SK-N-SH (cell line): ENCODE measurements around the gene NDFIP1. TPM values are rescaled to one million over a fixed set of nuclear protein-coding genes. Genes with fewer than 3 reads are reported as not detected.

Source experiments
- CTCF ChIA-PET: fragments of 300-600, 350-600 bp; formaldehyde crosslinking; extraction: SDS; loops from one replicate; lab custom pipeline; 2021; lab: Yijun Ruan, JAX
- POLR2A ChIA-PET: fragments of 350-600 bp; sonication (Branson Sonifier 250); formaldehyde crosslinking; extraction: SDS; loops from one replicate; lab custom pipeline; 2020; ENCODE audit warnings: antibody characterized with exemption, inconsistent platforms; lab: Yijun Ruan, JAX
- DNase-seq: peaks from one replicate; pipeline ENCODE4 v3.0.0; 2012
- H2AFZ ChIP-seq: fragments of 200-600 bp; sonication (generic); 2 replicates; pipeline ENCODE4 v1.8.1; 2016; ENCODE audit warnings: antibody characterized with exemption, mild to moderate bottlenecking, low read depth
- H3F3A ChIP-seq: fragments of 200-600 bp; sonication (generic); replicated peaks from 2 replicates; pipeline ENCODE3; 2016; ENCODE audit warnings: antibody characterized with exemption, mild to moderate bottlenecking; ENCODE audit not compliant: insufficient read depth
- H3K27ac ChIP-seq, 2 experiments: fragments of 200-500 bp in 1 of 2; fragments of 200-600 bp in 1 of 2; sonication (Bioruptor generic) in 1 of 2; sonication (generic), shearing (Covaris generic) in 1 of 2; 2 replicates each; pipeline versions ENCODE4 v1.5.1 to v1.6.1; 2014 to 2016; ENCODE audit warnings: low read depth in 2 of 2, inconsistent platforms in 1 of 2, low read length in 1 of 2, mild to moderate bottlenecking in 1 of 2, mixed read lengths in 1 of 2
- H3K27me3 ChIP-seq: fragments of 200-600 bp; sonication (generic), shearing (Covaris generic); 2 replicates; pipeline ENCODE4 v1.6.1; 2016; ENCODE audit warnings: mixed run types; ENCODE audit not compliant: insufficient read depth
- H3K36me3 ChIP-seq, 2 experiments: fragments of 200-500 bp in 1 of 2; fragments of 200-600 bp in 1 of 2; sonication (Bioruptor generic) in 1 of 2; sonication (generic) in 1 of 2; replicated peaks in 1 of 2; 2 replicates each; pipeline versions ENCODE3 to v1.5.1; 2014 to 2016; ENCODE audit warnings: low read length in 1 of 2, mild to moderate bottlenecking in 1 of 2; ENCODE audit not compliant: insufficient read depth in 2 of 2, control insufficient read depth in 1 of 2
- H3K4me1 ChIP-seq, 2 experiments: fragments of 200-500 bp in 1 of 2; fragments of 200-600 bp in 1 of 2; sonication (Bioruptor generic) in 1 of 2; sonication (generic), shearing (Covaris generic) in 1 of 2; 2 replicates each; pipeline versions ENCODE4 v1.5.1 to v1.6.1; 2014 to 2016; ENCODE audit warnings: low read depth in 1 of 2, low read length in 1 of 2, mixed run types in 1 of 2; ENCODE audit not compliant: insufficient read depth in 2 of 2, control insufficient read depth in 1 of 2
- H3K4me2 ChIP-seq: fragments of 200-600 bp; sonication (generic), shearing (Covaris generic); 2 replicates; pipeline ENCODE4 v1.6.1; 2017; ENCODE audit warnings: mixed run types
- H3K4me3 ChIP-seq, 2 experiments: fragments of 200-500 bp in 1 of 2; fragments of 200-600 bp in 1 of 2; sonication (Bioruptor generic) in 1 of 2; sonication (generic), shearing (Covaris generic) in 1 of 2; 2 replicates each; pipeline versions ENCODE4 v1.5.1 to v1.8.1; 2014 to 2016; ENCODE audit warnings: low read depth in 2 of 2, inconsistent platforms in 1 of 2, low read length in 1 of 2, mild to moderate bottlenecking in 1 of 2, mixed read lengths in 1 of 2, moderate library complexity in 1 of 2
- H3K79me2 ChIP-seq: fragments of 200-600 bp; sonication (generic); 2 replicates; pipeline ENCODE4 v1.8.1; 2017; ENCODE audit warnings: mild to moderate bottlenecking; ENCODE audit not compliant: insufficient read depth
- H3K9ac ChIP-seq: fragments of 200-600 bp; sonication (generic); 2 replicates; pipeline ENCODE4 v1.6.1; 2017; ENCODE audit warnings: mixed run types
- H3K9me2 ChIP-seq: fragments of 200-600 bp; sonication (generic); 2 replicates; pipeline ENCODE4 v1.6.1; 2017; ENCODE audit warnings: mixed run types
- H3K9me3 ChIP-seq: fragments of 200-600 bp; sonication (generic); 2 replicates; pipeline ENCODE4 v1.6.1; 2017; ENCODE audit warnings: mixed run types, mild to moderate bottlenecking, moderate library complexity
- H4K20me1 ChIP-seq: fragments of 200-600 bp; sonication (generic); 2 replicates; pipeline ENCODE4 v1.6.1; 2017; ENCODE audit warnings: mild to moderate bottlenecking, mixed run types; ENCODE audit not compliant: insufficient read depth
- CHD2 ChIP-seq: fragments of 150-350 bp; IDR thresholded peaks from 2 replicates; pipeline ENCODE4 v1.6.1; 2018; ENCODE audit warnings: low read length; ENCODE audit not compliant: partially characterized antibody
- EP300 ChIP-seq, 2 experiments: IDR thresholded peaks; 2 replicates each; pipeline versions ENCODE4 v1.4.0 to v1.6.1; 2012; ENCODE audit warnings: borderline replicate concordance in 1 of 2, low read depth in 1 of 2, low read length in 1 of 2
- FOSL2 ChIP-seq: IDR thresholded peaks from 2 replicates; pipeline ENCODE4 v1.4.0; 2012; ENCODE audit warnings: low read depth, mild to moderate bottlenecking, moderate library complexity, borderline replicate concordance
- FOXJ3 ChIP-seq: sonication (generic); formaldehyde crosslinking; IDR thresholded peaks from 2 replicates; pipeline ENCODE4 v1.5.1; 2020; ENCODE audit warnings: mild to moderate bottlenecking, missing genetic modification reagents
- FOXM1 ChIP-seq: IDR thresholded peaks from 2 replicates; pipeline ENCODE4 v1.4.0; 2012; ENCODE audit warnings: low read depth, mild to moderate bottlenecking
- JUND ChIP-seq: IDR thresholded peaks from 2 replicates; pipeline ENCODE4 v1.4.0; 2012
- MXI1 ChIP-seq: IDR thresholded peaks from 2 replicates; pipeline ENCODE4 v1.6.1; 2012; ENCODE audit warnings: mild to moderate bottlenecking, low read depth, low read length, improper control_type of control experiment
- NRF1 ChIP-seq: IDR thresholded peaks from 2 replicates; pipeline ENCODE4 v1.6.1; 2012; ENCODE audit warnings: low read depth, mild to moderate bottlenecking, low read length
- PBX3 ChIP-seq: IDR thresholded peaks from 2 replicates; pipeline ENCODE4; 2012
- POLR2AphosphoS5 ChIP-seq: IDR thresholded peaks from 2 replicates; pipeline ENCODE4 v1.6.1; 2012; ENCODE audit warnings: low read depth, low read length
- RAD21 ChIP-seq: IDR thresholded peaks from 2 replicates; pipeline ENCODE4 v1.6.1; 2012; ENCODE audit warnings: mild to moderate bottlenecking, low read length
- RCOR1 ChIP-seq: fragments of 150-350 bp; IDR thresholded peaks from 2 replicates; pipeline ENCODE4 v1.6.1; 2017; ENCODE audit warnings: antibody characterized with exemption, low read length
- RFX5 ChIP-seq: IDR thresholded peaks from 2 replicates; pipeline ENCODE4 v1.6.1; 2012; ENCODE audit warnings: mild to moderate bottlenecking, improper control_type of control experiment, low read length
- SIN3A ChIP-seq: IDR thresholded peaks from 2 replicates; pipeline ENCODE4 v1.6.1; 2012; ENCODE audit warnings: low read depth, mild to moderate bottlenecking, low read length, moderate library complexity, borderline replicate concordance
- SMC3 ChIP-seq: IDR thresholded peaks from 2 replicates; pipeline ENCODE4 v1.6.1; 2012; ENCODE audit warnings: low read depth, low read length, improper control_type of control experiment
- TAF1 ChIP-seq: IDR thresholded peaks from 2 replicates; pipeline ENCODE4 v1.6.1; 2012; ENCODE audit warnings: low read depth, mild to moderate bottlenecking, low read length, moderate library complexity, borderline replicate concordance
- TCF12 ChIP-seq: IDR thresholded peaks from 2 replicates; pipeline ENCODE4 v1.4.0; 2012
- YY1 ChIP-seq: IDR thresholded peaks from 2 replicates; pipeline ENCODE4 v1.4.0; 2012; ENCODE audit warnings: low read depth, mild to moderate bottlenecking
- ZBTB33 ChIP-seq: IDR thresholded peaks from 2 replicates; pipeline ENCODE4 v1.4.0; 2012; ENCODE audit warnings: low read depth, borderline replicate concordance
- WGBS: methylation state at CpG from one replicate; pipeline ENCODE4 v1.1.6; 2017; ENCODE audit warnings: low lambda C conversion rate; 5-methylcytosine and 5-hydroxymethylcytosine counted together
- polyA plus RNA-seq, 3 experiments: library from polyadenylated mRNA; depleted of rRNA; stranded (reverse); fragments of >200 nt; gene quantifications; 2 replicates each; pipeline ENCODE4 v1.2.3, GENCODE V29; 2012
- TF ChIP-seq, protein P1 (sequence below): IDR thresholded peaks from 2 replicates; pipeline ENCODE4 v1.4.0; 2012; ENCODE audit warnings: low read depth, borderline replicate concordance

The NDFIP1 gene
- polyA plus RNA-seq, 1 of the 3 experiments (the other 2 are of a cell fraction) = 40.0 TPM

DNA sequence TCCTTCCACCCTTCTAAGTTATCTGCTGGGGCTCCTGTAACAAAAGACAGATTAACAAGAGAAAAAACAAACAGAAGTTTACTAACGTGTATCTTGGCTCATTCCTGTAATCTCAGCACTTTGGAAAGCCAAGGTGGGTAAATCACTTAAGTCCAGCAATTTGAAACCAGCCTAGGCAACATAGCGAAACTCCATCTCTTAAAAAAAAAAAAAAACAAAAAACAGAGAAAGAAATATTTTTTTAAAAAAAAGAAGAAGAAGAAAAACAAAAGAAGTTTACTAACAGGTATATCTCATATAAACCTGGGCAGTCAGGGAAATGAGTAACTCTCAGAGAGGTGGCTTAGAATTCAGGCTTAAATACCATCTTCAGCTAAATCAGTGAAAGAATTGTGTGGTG is 10.3 kb upstream of the NDFIP1 start:
- no peaks in the 10 kb centered on the region for H3K4me1 ChIP-seq
- H3K79me2 ChIP-seq = no peaks in the 10 kb centered on the region
- H3K4me3 ChIP-seq = no peak overlapping the region
- DNase-seq = no peak
- H3K9me2 ChIP-seq = no peaks in the 10 kb centered on the region
- no peak overlapping the region for H3K4me2 ChIP-seq
- no peaks in the 10 kb centered on the region for H3F3A ChIP-seq
- no peaks in the 10 kb centered on the region for H3K27me3 ChIP-seq
- no peak overlapping the region for H2AFZ ChIP-seq
- no peak overlapping the region for H3K27ac ChIP-seq
- TF ChIP-seq RCOR1 = no peak
- TF ChIP-seq TAF1 = no peak
- no peak for TF ChIP-seq MXI1
- no peak for TF ChIP-seq RFX5
- TF ChIP-seq SMC3 = no peak
- TF ChIP-seq RAD21 = no peak
- no peak for TF ChIP-seq POLR2AphosphoS5
- no peak for TF ChIP-seq CHD2
- TF ChIP-seq FOXM1 = no peak
- TF ChIP-seq YY1 = no peak
- TF ChIP-seq ZBTB33 = no peak
- no peak for TF ChIP-seq EP300 (IDR thresholded peaks at IDR 0.05; ENCODE audit: borderline replicate concordance in 1 of 2, low read depth in 1 of 2, low read length in 1 of 2)
- no peak for TF ChIP-seq NRF1
- TF ChIP-seq FOSL2 = no peak
- TF ChIP-seq TCF12 = no peak
- TF ChIP-seq, protein P1, sequence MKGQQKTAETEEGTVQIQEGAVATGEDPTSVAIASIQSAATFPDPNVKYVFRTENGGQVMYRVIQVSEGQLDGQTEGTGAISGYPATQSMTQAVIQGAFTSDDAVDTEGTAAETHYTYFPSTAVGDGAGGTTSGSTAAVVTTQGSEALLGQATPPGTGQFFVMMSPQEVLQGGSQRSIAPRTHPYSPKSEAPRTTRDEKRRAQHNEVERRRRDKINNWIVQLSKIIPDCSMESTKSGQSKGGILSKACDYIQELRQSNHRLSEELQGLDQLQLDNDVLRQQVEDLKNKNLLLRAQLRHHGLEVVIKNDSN = no peak
- no peak for TF ChIP-seq SIN3A
- TF ChIP-seq JUND = no peak
- TF ChIP-seq FOXJ3 (CRISPR knock-in tag) = no peak
- TF ChIP-seq PBX3 = no peak
- no peaks in the 10 kb centered on the region for H3K9me3 ChIP-seq
- ChIA-PET POLR2A (no interaction called here), CTCF (no interaction called here)
- no peaks in the 10 kb centered on the region for H3K36me3 ChIP-seq
- H3K9ac ChIP-seq = no peak overlapping the region
- 86% methylated on average over 2 of the region's 2 CpGs for whole genome bisulfite sequencing
- no peaks in the 10 kb centered on the region for H4K20me1 ChIP-seq
